GM12801 (cell line): ENCODE measurements around the gene KIAA1328.

ENCODE experiments used
- TF ChIP-seq, protein P1 (sequence below): IDR thresholded peaks from one replicate; pipeline ENCODE4 v1.5.1; 2011; ENCODE audit warnings: control low read depth; ENCODE audit not compliant: insufficient read length; ENCODE audit errors: extremely low read depth

Gene KIAA1328

DNA sequence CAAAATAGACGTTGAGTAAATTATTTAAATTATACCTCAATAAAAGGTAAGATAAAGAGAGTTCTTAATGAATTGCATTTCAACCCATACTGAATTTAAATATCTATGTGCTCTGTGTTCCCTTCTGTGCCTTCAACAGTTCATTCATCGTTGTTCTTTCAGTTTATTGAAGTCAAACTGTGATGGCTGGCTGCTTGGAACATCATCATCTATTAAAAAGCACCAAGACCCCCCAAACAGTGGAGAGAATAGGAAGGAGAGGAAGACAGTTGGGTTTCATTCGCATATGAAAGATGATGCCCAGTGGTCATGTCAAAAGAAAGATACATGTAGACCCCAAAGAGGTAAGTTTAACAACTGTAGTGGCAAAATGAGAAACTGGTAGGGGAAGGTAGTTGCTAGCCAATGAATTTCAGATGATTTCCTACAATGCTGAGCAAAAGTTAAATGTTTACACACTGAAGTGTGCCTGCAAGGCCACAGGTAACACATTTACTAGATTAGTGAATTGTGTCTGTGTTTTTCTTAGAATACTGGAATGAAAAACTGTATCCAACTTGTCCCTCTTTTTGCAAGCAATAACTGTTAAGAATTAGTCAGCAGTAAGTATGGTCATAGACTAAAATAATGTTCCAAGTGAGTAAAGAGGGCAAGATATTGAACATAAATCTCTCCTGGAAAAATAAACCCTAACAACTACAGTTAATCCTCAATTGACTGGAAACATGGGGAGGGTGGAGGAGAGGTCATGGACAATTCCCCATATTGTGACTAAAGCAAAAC, 331.3 kb downstream of the KIAA1328 start:
- TF ChIP-seq, protein P1, sequence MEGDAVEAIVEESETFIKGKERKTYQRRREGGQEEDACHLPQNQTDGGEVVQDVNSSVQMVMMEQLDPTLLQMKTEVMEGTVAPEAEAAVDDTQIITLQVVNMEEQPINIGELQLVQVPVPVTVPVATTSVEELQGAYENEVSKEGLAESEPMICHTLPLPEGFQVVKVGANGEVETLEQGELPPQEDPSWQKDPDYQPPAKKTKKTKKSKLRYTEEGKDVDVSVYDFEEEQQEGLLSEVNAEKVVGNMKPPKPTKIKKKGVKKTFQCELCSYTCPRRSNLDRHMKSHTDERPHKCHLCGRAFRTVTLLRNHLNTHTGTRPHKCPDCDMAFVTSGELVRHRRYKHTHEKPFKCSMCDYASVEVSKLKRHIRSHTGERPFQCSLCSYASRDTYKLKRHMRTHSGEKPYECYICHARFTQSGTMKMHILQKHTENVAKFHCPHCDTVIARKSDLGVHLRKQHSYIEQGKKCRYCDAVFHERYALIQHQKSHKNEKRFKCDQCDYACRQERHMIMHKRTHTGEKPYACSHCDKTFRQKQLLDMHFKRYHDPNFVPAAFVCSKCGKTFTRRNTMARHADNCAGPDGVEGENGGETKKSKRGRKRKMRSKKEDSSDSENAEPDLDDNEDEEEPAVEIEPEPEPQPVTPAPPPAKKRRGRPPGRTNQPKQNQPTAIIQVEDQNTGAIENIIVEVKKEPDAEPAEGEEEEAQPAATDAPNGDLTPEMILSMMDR: no peak

DNA sequence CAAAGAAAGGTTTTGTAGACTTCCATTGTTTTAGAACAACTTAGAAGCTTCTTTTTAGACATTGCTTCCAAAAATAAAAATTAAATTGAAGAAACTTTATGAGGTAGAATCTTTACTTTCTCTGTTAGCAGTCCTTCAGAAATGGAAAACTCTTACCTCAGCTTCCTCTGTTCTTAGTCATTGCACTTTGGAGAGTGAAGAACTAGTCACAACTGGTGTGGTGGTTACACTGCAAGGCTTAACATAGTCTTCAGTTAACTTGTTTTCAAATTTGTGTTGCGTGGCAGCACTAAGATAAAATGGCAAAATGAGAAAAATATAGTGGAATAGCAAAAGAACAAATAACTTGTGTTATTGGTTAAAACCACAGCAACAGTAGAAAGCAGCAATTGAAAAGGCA, 332.6 kb downstream of the KIAA1328 start:
- TF ChIP-seq, protein P1: no peak

DNA sequence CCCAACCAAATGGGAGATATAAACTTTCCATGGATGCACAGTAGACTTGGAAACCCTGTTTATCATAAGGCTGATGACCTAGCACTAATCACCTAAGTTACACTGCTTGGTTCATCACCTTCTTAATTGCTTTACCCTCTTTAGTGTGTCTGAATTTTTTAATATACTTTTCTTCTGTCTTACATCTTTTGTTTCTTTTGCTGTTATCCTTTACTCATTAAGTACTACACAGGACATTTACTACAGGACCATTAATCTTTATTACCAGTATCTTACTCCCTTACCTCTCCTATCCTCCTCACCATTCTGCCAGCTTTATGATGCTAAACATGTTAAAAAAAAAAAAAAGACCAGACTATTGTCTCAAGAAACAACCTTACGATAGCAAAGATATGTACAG, 333.6 kb downstream of the KIAA1328 start:
- TF ChIP-seq, protein P1: no peak

DNA sequence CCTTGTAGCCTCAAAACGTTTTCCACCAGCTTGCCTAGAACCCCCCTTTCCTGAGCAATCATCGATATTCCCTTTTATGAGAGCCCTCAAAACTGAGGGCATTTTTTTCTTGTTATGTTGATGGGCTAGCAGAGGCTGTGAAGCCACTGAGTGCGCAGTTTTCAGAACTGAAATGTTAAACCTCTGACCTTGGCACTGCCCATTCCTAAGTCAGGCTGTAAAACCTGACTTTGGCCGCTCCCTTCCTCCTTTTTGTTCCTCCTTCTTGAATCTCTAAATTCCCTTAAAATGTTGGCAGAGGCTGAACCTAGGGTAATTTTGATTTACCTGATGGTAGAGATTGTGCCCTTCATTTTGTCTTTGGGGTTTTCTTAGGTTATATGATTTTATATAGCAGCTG, 334.2 kb downstream of the KIAA1328 start:
- TF ChIP-seq, protein P1: no peak

DNA sequence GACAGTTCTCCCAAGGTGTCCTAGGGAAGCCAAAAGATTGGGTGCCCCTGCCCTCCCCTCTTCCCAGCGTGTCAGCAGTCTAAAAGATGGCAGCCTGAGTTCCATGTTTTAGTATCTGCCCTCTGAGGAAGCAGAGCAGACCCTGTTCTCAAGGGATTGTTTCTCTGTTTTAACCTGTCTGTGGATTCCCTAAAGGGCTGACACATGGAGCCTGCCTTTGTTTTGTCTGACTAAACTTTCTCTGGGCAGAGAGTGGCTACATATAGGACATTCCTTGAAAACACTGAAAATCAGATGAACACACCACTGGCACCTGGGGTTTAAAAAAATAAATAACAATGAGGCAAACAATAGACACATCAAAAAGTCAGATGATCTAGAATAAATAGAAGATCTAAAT, 337.6 kb downstream of the KIAA1328 start:
- TF ChIP-seq, protein P1: no peak

DNA sequence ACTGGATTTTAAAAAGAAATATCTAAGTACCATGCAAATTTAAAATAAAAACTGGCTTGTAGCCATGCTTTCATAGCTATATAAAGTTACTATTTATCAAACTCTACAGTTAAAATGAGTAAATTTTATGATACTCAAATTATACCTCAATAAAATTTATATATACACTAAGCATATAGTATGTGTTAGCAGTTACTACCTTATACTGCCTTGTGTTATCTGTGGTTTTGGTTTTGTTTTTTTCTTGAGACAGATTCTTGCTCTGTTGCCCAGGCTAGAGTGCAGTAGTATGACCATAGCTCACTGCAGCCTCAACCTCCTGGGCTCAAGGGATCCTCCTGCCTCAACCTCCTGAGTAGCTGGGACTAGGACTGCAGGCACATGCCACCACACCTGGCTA, 342.1 kb downstream of the KIAA1328 start:
- TF ChIP-seq, protein P1: no peak

DNA sequence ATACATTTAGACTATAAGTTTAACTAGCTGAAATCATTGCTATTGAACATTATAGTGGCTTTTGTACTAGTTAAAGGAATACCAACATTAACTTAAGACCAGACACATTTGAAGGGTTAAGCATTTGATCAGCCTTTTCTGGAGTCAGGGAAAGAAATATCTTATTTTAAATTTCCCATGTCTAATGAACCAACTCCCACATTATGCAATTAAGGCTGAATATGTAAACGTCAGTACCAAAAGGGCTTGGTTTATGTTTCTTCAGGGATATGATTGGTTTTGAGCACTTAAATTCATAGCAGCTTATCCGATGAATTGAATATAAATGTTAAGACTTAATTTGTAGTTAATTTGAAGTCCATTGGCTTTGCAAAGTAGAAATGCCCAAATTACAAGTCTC, 344.5 kb downstream of the KIAA1328 start:
- TF ChIP-seq, protein P1: no peak
